ENCODE data around the gene PPP1R12B. TPM values are rescaled to one million over a fixed set of nuclear protein-coding genes. Genes with fewer than 3 reads are reported as not detected.
"Not testable (repeated sequence)": the region's sequence is repeated elsewhere in the genome, so short reads cannot be mapped to it uniquely, and the experiment has no call there.

The PPP1R12B gene
- total RNA-seq, 1 donor: 21.6 TPM

GRCh38 chr1:202625416-202626360 lies 277.2 kb downstream of the PPP1R12B start:
- peak; percentile 70 for TF ChIP-seq CTCF (IDR thresholded peaks at IDR 0.05; ENCODE audit: insufficient read depth, low read depth, low read length)
- H3K4me3 ChIP-seq (ENCODE audit: low read depth, low read length): no peak overlapping the region
- DNase-seq (ENCODE audit: low read depth): peak; percentile 58

GRCh38 chr1:202627036-202627435 lies 278.5 kb downstream of the PPP1R12B start:
- peak; percentile 51 for DNase-seq (ENCODE audit: low read depth)
- not testable (repeated sequence) for H3K4me3 ChIP-seq (ENCODE audit: low read depth, low read length)

GRCh38 chr1:202627841-202628565 lies 279.5 kb downstream of the PPP1R12B start:
- no peak for DNase-seq (ENCODE audit: low read depth)
- H3K4me3 ChIP-seq (ENCODE audit: low read depth, low read length): no peak overlapping the region
- no peak for TF ChIP-seq CTCF (IDR thresholded peaks at IDR 0.05; ENCODE audit: insufficient read depth, low read depth, low read length)

GRCh38 chr1:202628646-202629215 lies 280.2 kb downstream of the PPP1R12B start:
- no peak for DNase-seq (ENCODE audit: low read depth)
- no peak for TF ChIP-seq CTCF (IDR thresholded peaks at IDR 0.05; ENCODE audit: insufficient read depth, low read depth, low read length)
- H3K4me3 ChIP-seq (ENCODE audit: low read depth, low read length): no peak overlapping the region

- not testable (repeated sequence) for DNase-seq (ENCODE audit: low read depth); H3K4me3 ChIP-seq (ENCODE audit: low read depth, low read length)
Observed at GRCh38 chr1:202629257-202629811, 280.8 kb downstream of the PPP1R12B start.

GRCh38 chr1:202630096-202630495 lies 281.6 kb downstream of the PPP1R12B start:
- not testable (repeated sequence) for DNase-seq (ENCODE audit: low read depth); H3K4me3 ChIP-seq (ENCODE audit: low read depth, low read length)

GRCh38 chr1:202630541-202630940 lies 282.0 kb downstream of the PPP1R12B start:
- TF ChIP-seq CTCF (IDR thresholded peaks at IDR 0.05; ENCODE audit: insufficient read depth, low read depth, low read length): no peak
- H3K4me3 ChIP-seq (ENCODE audit: low read depth, low read length): no peak overlapping the region

More at GRCh38 chr1:202630541-202630940, 282.0 kb downstream of the PPP1R12B start:
- no peak for DNase-seq (ENCODE audit: low read depth)

Data from fibroblast of villous mesenchyme (primary cell).